Mucosa of descending colon (tissue), 3 donors: ENCODE measurements around the gene CTNNBIP1. TPM values are rescaled to one million over a fixed set of nuclear protein-coding genes. Genes with fewer than 3 reads are reported as not detected.
"Not testable (repeated sequence)": the region's sequence is repeated elsewhere in the genome, so short reads cannot be mapped to it uniquely, and the experiment has no call there.

Experiments used
- ATAC-seq: fragments of 200-7000 bp; cut with Tn5 transposase; one replicate; pipeline ENCODE4 v1.9.1; 2020; ENCODE audit warnings: mild to moderate bottlenecking, moderate library complexity
- DNase-seq, 3 donors: peaks; one replicate each; pipeline ENCODE4 v3.0.0-alpha.2; 2020
- H3K36me3 ChIP-seq: fragments of 200-600 bp; one replicate; pipeline ENCODE4 v1.8.0; 2021; ENCODE audit warnings: low read depth, mild to moderate bottlenecking
- H3K4me1 ChIP-seq: fragments of 200-600 bp; one replicate; pipeline ENCODE4 v1.8.0; 2021; ENCODE audit warnings: low read depth, mild to moderate bottlenecking
- H3K4me3 ChIP-seq: fragments of 200-600 bp; one replicate; pipeline ENCODE4 v1.8.0; 2021; ENCODE audit warnings: mild to moderate bottlenecking
- H3K9me3 ChIP-seq: fragments of 200-600 bp; one replicate; pipeline ENCODE4 v1.8.0; 2021; ENCODE audit warnings: mild to moderate bottlenecking
- intact Hi-C, 2 donors: fragments of 100-400 bp; cut with DNase I in 1 of 2; cut with micrococcal nuclease in 1 of 2; formaldehyde crosslinking; loops; one replicate each; pipeline versions ENCODE4 v1.11.0 to v1.11.1; 2022; cut with DNase I, micrococcal nuclease
- total RNA-seq, 3 donors: library from RNA; stranded (reverse); fragmentation: NEBNext Ultra II Directional in 2 of 3; extraction: Animal tissue kit (Norgen Biotek cat#: 25700) in 2 of 3; gene quantifications; one replicate each; pipeline versions ENCODE4 v1.2.1 to v1.2.4, GENCODE V29; 2021 to 2023
- TF ChIP-seq, protein P1 (sequence below): fragments of 200-600 bp; IDR thresholded peaks from one replicate; pipeline ENCODE4 v1.8.0; 2022; ENCODE audit warnings: antibody characterized with exemption, mild to moderate bottlenecking
- donor health status: DM: no; HTN: no; CAD: no; lungs with moderate emphysema.
- donor health status: DM: no; HTN: no; CAD: no.
- donor health status: DM: no; HTN: yes; CAD: no.

Gene CTNNBIP1
- total RNA-seq, 3 donors from 2014 or later, result 20.0 to 24.4 (median 23.3) TPM

DNA sequence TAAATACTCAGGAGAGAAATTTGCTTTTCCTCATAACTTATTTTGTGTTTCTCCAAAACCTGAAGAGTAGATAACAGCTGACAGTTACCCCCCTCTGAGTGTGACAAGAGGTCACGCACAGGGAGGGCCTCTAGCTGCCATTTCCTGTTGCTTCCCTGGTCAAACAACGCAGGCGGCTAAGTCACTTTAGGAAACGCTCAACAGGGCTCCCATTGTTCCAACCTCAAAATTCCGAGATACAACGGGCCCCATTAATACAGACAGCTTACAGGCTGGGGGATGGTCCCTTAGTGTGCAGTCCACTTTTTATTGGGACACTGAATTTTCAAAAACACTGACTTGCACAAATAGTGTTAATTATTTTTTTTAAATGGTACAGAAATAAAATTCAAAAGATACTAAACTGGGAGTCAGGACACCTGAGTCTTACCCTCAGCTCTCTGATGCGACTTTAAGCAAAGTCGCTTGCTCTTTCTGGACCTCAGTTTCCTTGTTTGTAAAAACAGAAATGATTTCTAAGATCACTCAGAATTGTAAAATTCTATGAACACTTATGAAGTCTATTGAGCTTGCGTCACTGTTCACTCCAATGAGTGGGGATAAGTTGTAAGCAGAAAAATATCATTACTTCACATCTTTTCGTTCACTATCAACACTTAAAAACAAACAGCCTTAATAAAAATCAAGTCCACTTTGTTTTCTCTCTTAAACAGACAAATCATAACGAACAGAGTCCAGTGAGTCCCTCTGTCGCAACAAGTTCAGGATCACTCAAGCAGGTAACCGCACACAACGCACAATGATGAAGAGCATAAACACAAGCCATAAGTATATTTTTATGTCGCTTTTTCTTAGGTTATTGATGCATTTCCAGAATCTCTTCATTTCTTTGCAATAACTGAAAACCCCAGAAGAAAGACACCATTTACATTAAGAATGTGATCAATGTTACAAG lies 19.6 kb upstream of the CTNNBIP1 start:
- H3K4me3 ChIP-seq, result no peak overlapping the region
- DNase-seq, result no peak
- no peak for ATAC-seq
- intact Hi-C loops, result no loop called here
- peaks cover 4% of the 10 kb centered on the region for H3K4me1 ChIP-seq
- peaks cover 6% of the 10 kb centered on the region for H3K36me3 ChIP-seq
- TF ChIP-seq, protein P1, sequence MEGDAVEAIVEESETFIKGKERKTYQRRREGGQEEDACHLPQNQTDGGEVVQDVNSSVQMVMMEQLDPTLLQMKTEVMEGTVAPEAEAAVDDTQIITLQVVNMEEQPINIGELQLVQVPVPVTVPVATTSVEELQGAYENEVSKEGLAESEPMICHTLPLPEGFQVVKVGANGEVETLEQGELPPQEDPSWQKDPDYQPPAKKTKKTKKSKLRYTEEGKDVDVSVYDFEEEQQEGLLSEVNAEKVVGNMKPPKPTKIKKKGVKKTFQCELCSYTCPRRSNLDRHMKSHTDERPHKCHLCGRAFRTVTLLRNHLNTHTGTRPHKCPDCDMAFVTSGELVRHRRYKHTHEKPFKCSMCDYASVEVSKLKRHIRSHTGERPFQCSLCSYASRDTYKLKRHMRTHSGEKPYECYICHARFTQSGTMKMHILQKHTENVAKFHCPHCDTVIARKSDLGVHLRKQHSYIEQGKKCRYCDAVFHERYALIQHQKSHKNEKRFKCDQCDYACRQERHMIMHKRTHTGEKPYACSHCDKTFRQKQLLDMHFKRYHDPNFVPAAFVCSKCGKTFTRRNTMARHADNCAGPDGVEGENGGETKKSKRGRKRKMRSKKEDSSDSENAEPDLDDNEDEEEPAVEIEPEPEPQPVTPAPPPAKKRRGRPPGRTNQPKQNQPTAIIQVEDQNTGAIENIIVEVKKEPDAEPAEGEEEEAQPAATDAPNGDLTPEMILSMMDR, result no peak
- H3K9me3 ChIP-seq, result no peaks in the 10 kb centered on the region

DNA sequence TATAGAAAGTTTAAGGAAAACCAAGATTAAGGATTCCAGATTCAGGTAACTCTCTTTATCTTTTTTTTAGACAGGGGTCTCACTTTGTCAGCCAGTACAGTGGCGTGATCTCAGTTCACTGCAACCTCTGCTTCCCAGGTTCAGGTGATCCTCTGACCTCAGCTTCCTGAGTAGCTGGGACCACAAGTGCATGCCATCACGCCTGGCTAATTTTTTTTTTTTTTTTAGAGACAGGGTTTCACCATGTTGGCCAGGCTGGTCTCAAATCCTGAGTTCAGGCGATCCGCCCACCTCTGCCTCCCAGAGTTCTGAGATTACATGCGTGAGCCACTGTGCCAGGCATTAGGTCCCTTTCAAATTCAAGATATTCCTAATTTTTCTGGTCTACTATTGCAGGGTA lies 17.2 kb upstream of the CTNNBIP1 start:
- intact Hi-C loops, result no loop called here
- Histone ChIP-seq H3K4me1 (no peaks in the 10 kb centered on the region), H3K36me3 (peaks cover 6% of the 10 kb centered on the region), H3K4me3 (no peak overlapping the region), H3K9me3 (no peaks in the 10 kb centered on the region)
- DNase-seq (no peak), ATAC-seq (no peak)
- TF ChIP-seq, protein P1, result no peak

DNA sequence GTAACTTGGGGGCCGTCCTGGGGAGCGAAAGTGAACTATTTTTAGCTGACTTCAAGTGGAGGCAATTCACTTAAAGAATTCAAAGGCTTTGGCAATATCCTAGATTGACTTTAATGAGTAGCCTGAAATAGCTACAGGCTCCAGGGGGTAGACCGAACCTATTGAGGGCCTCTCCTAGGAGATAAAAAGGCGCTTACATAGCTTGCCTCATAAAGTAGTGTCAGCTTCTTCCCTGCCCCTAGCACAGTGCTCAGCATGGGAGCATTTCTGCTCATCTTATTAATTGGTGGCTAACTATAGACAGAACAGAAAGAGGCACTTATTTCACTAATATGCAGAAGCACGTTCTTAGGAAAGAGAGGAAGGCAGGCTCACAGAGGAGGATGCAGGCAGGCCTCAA lies 12.3 kb upstream of the CTNNBIP1 start:
- intact Hi-C loops, result no loop called here
- no peaks in the 10 kb centered on the region for H3K9me3 ChIP-seq
- no peak overlapping the region for H3K4me3 ChIP-seq
- H3K36me3 ChIP-seq, result no peaks in the 10 kb centered on the region
- H3K4me1 ChIP-seq, result no peaks in the 10 kb centered on the region
- TF ChIP-seq, protein P1, result no peak
- ATAC-seq, result no peak
- DNase-seq, result no peak

DNA sequence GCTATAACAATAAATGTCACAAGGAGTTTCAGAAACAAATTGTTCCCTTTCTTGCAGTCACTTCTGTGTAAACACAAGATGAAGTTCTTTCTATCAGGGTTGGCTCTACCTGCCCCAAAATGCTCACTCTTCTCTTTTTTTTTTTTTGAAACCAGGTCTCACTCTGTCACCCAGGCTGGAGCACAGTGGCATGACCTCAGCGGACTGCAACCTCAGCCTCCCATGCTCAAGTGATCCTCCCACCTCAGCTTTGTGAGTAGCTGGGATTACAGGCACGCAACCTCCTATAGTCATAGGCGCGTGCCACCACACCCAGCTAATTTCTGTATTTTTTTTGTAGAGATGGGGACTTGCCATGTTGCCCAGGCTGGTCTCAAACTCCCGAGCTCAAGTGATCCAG lies 10.5 kb upstream of the CTNNBIP1 start:
- intact Hi-C loops, result no loop called here
- Histone ChIP-seq H3K9me3 (no peaks in the 10 kb centered on the region), H3K4me1 (no peaks in the 10 kb centered on the region), H3K4me3 (no peak overlapping the region), H3K36me3 (no peaks in the 10 kb centered on the region)
- no peak for ATAC-seq
- no peak for DNase-seq
- TF ChIP-seq, protein P1, result no peak

DNA sequence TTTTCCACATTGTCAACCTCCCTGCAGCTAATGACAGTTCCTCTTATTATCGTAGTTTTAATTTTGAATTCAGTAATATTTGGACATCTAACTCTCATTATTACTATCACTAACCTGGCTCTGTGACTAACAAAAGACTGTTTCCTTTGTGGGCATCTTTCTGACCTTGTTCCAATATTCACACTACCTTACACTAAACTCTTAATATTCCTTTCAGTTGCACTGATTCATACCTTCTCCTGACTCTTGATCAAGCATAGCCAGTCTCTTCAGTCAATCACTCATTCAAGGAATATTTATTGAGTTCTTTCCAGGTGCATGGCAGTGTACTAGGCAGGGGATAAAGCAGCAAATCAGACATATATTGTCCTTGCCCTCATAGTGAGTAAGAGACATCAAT lies 7.8 kb upstream of the CTNNBIP1 start:
- intact Hi-C loops, result no loop called here
- DNase-seq (no peak), ATAC-seq (no peak)
- Histone ChIP-seq H3K4me1 (no peaks in the 10 kb centered on the region), H3K36me3 (no peaks in the 10 kb centered on the region), H3K9me3 (no peaks in the 10 kb centered on the region), H3K4me3 (no peak overlapping the region)
- TF ChIP-seq, protein P1, result no peak

DNA sequence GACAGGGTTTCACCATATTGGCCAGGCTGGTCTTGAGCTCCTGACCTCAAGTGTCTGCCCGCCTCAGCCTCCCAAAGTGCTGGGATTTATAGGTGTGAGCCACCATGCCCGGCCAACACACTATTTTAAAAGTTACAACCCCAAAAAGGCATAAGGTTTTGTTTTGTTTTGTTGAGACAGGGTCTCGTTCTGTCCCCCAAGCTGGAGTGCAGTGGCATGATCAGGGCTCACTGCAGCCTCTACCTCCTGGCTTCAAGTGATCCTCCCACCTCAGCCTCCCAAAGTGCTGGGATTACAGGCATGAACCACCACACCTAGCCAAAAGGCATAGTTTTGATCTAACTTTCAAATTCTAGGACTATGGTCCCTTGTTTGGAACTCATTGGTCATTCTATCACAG lies 7.4 kb upstream of the CTNNBIP1 start:
- H3K9me3 ChIP-seq, H3K36me3 ChIP-seq, ATAC-seq, H3K4me3 ChIP-seq, intact Hi-C loops, H3K4me1 ChIP-seq, DNase-seq: not testable (repeated sequence)
